SK-N-SH treated with all-trans-retinoic acid at 6 μM for 48 hours (cell line): Measurements from ENCODE around the gene NHSL2.

Source experiments
- ATAC-seq: fragments of 200-7000 bp; cut with Tn5 transposase; 3 replicates; pipeline ENCODE4 v1.9.1; 2020; ENCODE audit warnings: mild to moderate bottlenecking, moderate library complexity
- ARNTL ChIP-seq: fragments of 450-650 bp; formaldehyde crosslinking; IDR thresholded peaks from 2 replicates; pipeline ENCODE4 v1.5.0; 2020; ENCODE audit warnings: low read depth, mild to moderate bottlenecking, moderate library complexity, borderline replicate concordance
- BACH2 ChIP-seq: fragments of 250-450 bp; sonication (Bioruptor Pico); IDR thresholded peaks from 2 replicates; pipeline ENCODE4 v1.9.0; 2021; ENCODE audit warnings: mild to moderate bottlenecking, borderline replicate concordance
- CSDC2 ChIP-seq: fragments of 250-450 bp; sonication (Bioruptor Pico); IDR thresholded peaks from 2 replicates; pipeline ENCODE4 v1.5.0; 2020; ENCODE audit warnings: mild to moderate bottlenecking, moderate library complexity
- GLIS3 ChIP-seq: fragments of 250-450 bp; sonication (Bioruptor Pico); IDR thresholded peaks from 2 replicates; pipeline ENCODE4 v1.5.0; 2020; ENCODE audit warnings: mild to moderate bottlenecking, moderate library complexity
- ISL1 ChIP-seq: fragments of 250-450 bp; sonication (Bioruptor Pico); IDR thresholded peaks from 2 replicates; pipeline ENCODE4 v2.1.2; 2022; ENCODE audit warnings: mild to moderate bottlenecking, moderate library complexity
- OSR1 ChIP-seq: fragments of 250-450 bp; sonication (Bioruptor Pico); IDR thresholded peaks from 2 replicates; pipeline ENCODE4 v1.8.0; 2022; ENCODE audit warnings: moderate library complexity, mild to moderate bottlenecking, inconsistent platforms
- PPARA ChIP-seq: fragments of 250-450 bp; sonication (Bioruptor Pico); IDR thresholded peaks from 2 replicates; pipeline ENCODE4 v1.5.0; 2020; ENCODE audit warnings: mild to moderate bottlenecking, borderline replicate concordance
- RARB ChIP-seq: fragments of 250-450 bp; sonication (Bioruptor Pico); IDR thresholded peaks from 2 replicates; pipeline ENCODE4 v1.8.0; 2021; ENCODE audit warnings: mild to moderate bottlenecking, moderate library complexity
- TCF4 ChIP-seq: fragments of 250-450 bp; sonication (Bioruptor Pico); IDR thresholded peaks from 2 replicates; pipeline ENCODE4 v1.8.0; 2021; ENCODE audit warnings: mild to moderate bottlenecking, moderate library complexity, borderline replicate concordance
- ZC3H10 ChIP-seq: fragments of 250-450 bp; sonication (Bioruptor Pico); IDR thresholded peaks from 2 replicates; pipeline ENCODE4 v1.5.1; 2021; ENCODE audit warnings: mild to moderate bottlenecking, moderate library complexity
- ZFP3 ChIP-seq: fragments of 250-450 bp; sonication (Bioruptor Pico); IDR thresholded peaks from 2 replicates; pipeline ENCODE4 v1.5.0; 2020; ENCODE audit warnings: mild to moderate bottlenecking, moderate library complexity
- ZFP30 ChIP-seq: fragments of 450-650 bp; formaldehyde crosslinking; IDR thresholded peaks from 2 replicates; pipeline ENCODE4 v1.5.0; 2022; ENCODE audit warnings: mild to moderate bottlenecking, moderate library complexity
- ZNF565 ChIP-seq: fragments of 450-650 bp; formaldehyde crosslinking; conservative IDR thresholded peaks from 2 replicates; pipeline ENCODE4 v1.5.0; 2020; ENCODE audit warnings: low read depth, mild to moderate bottlenecking, moderate library complexity
- ZNF70 ChIP-seq: fragments of 450-650 bp; formaldehyde crosslinking; IDR thresholded peaks from 2 replicates; pipeline ENCODE4 v1.5.0; 2020; ENCODE audit warnings: mild to moderate bottlenecking, moderate library complexity
- ZNF8 ChIP-seq: fragments of 450-650 bp; formaldehyde crosslinking; IDR thresholded peaks from 2 replicates; pipeline ENCODE4 v1.5.0; 2020; ENCODE audit warnings: mild to moderate bottlenecking, moderate library complexity
- TF ChIP-seq, protein P1 (sequence below): fragments of 250-450 bp; sonication (Bioruptor Pico); IDR thresholded peaks from 2 replicates; pipeline ENCODE4 v1.5.1; 2021; ENCODE audit warnings: mild to moderate bottlenecking, moderate library complexity
- TF ChIP-seq, protein P2 (sequence below): fragments of 250-450 bp; sonication (Bioruptor Pico); IDR thresholded peaks from 2 replicates; pipeline ENCODE4 v1.8.0; 2020; ENCODE audit warnings: mild to moderate bottlenecking, moderate library complexity, borderline replicate concordance
- TF ChIP-seq, protein P3 (sequence below): fragments of 250-450 bp; sonication (Bioruptor Pico); IDR thresholded peaks from 2 replicates; pipeline ENCODE4 v1.5.0; 2020; ENCODE audit warnings: mild to moderate bottlenecking, moderate library complexity
- TF ChIP-seq, protein P4 (sequence below): fragments of 250-450 bp; sonication (Bioruptor Pico); IDR thresholded peaks from 2 replicates; pipeline ENCODE4 v1.5.1; 2020; ENCODE audit warnings: low read depth, mild to moderate bottlenecking, moderate library complexity

NHSL2 gene

DNA sequence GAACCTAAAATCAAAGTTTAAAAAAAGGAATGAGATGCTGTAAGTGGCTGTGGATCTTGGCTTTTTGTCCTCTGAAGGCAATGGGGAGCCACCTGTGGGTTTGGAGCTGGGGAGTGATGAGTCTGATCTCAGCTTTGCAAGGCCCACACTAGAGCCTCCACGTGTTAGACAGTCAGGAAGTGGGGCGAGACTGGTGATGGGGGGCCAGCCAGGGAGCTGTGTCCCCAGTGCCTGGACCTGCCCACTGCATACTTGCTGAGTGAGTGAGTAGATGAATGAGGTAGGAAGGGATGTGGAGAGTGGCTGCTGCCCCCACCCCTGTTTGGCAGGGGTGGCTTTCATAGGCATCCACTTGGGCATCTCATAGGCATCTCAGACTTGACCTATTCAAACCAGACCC lies 84.0 kb downstream of the NHSL2 start (continued):
- TF ChIP-seq, protein P1, sequence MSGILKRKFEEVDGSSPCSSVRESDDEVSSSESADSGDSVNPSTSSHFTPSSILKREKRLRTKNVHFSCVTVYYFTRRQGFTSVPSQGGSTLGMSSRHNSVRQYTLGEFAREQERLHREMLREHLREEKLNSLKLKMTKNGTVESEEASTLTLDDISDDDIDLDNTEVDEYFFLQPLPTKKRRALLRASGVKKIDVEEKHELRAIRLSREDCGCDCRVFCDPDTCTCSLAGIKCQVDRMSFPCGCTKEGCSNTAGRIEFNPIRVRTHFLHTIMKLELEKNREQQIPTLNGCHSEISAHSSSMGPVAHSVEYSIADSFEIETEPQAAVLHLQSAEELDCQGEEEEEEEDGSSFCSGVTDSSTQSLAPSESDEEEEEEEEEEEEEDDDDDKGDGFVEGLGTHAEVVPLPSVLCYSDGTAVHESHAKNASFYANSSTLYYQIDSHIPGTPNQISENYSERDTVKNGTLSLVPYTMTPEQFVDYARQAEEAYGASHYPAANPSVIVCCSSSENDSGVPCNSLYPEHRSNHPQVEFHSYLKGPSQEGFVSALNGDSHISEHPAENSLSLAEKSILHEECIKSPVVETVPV (CRISPR knock-in tag): no peak
- TF ChIP-seq ZNF70 (CRISPR knock-in tag): no peak
- no peak for TF ChIP-seq ZNF565
- no peak for TF ChIP-seq ZFP30
- no peak for TF ChIP-seq ZNF8 (CRISPR knock-in tag)
- no peak for TF ChIP-seq TCF4 (CRISPR knock-in tag)

DNA sequence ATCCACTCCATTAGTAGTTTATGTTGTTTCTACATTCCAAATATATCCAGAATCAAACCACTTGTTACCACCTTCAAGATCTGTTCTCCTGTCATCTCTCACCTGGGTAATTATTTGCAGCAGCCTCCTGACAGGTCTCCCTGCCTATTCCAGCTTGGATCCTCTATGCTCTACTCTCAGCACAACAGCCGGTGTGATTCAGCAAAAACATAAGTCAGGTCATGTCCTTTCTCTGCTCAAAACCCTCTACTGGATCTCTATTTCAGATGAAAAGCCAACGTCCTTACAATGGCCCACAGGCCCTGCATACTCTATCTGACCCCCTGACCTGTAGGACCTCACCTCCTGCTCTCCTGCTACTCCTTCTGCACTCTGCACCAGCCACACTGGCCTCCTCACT lies 84.5 kb downstream of the NHSL2 start:
- TF ChIP-seq, protein P2, sequence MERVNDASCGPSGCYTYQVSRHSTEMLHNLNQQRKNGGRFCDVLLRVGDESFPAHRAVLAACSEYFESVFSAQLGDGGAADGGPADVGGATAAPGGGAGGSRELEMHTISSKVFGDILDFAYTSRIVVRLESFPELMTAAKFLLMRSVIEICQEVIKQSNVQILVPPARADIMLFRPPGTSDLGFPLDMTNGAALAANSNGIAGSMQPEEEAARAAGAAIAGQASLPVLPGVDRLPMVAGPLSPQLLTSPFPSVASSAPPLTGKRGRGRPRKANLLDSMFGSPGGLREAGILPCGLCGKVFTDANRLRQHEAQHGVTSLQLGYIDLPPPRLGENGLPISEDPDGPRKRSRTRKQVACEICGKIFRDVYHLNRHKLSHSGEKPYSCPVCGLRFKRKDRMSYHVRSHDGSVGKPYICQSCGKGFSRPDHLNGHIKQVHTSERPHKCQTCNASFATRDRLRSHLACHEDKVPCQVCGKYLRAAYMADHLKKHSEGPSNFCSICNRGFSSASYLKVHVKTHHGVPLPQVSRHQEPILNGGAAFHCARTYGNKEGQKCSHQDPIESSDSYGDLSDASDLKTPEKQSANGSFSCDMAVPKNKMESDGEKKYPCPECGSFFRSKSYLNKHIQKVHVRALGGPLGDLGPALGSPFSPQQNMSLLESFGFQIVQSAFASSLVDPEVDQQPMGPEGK (CRISPR knock-in tag): no peak
- TF ChIP-seq ISL1 (CRISPR knock-in tag) (no peak), RARB (CRISPR knock-in tag) (no peak), ZNF8 (CRISPR knock-in tag) (no peak), ZNF70 (CRISPR knock-in tag) (no peak)
- TF ChIP-seq, all 23 proteins: peak for 0
- ATAC-seq: no peak

DNA sequence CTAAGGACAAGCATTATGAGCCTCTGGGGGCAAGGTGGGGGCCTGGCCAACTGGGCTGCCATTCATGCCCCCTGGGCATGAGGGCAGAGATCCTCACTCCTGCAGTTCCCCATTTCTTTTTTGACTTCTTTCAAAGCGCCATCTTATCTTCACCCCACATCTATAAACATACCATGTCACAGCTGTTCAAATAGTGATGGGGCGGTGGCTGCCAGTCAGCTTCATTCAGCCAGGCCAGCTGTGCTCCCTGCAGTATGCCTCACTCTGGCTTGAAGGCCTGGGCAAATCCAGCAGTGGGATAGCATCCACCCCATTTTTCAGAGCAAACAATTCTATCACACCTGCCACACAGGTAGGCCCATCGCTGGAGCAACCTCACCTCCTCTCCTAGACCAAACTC lies 85.5 kb downstream of the NHSL2 start:
- TF ChIP-seq CSDC2 (CRISPR knock-in tag) (no peak), TCF4 (CRISPR knock-in tag) (no peak), RARB (CRISPR knock-in tag) (no peak)
- TF ChIP-seq, protein P1 (CRISPR knock-in tag): no peak
- TF ChIP-seq, protein P3, sequence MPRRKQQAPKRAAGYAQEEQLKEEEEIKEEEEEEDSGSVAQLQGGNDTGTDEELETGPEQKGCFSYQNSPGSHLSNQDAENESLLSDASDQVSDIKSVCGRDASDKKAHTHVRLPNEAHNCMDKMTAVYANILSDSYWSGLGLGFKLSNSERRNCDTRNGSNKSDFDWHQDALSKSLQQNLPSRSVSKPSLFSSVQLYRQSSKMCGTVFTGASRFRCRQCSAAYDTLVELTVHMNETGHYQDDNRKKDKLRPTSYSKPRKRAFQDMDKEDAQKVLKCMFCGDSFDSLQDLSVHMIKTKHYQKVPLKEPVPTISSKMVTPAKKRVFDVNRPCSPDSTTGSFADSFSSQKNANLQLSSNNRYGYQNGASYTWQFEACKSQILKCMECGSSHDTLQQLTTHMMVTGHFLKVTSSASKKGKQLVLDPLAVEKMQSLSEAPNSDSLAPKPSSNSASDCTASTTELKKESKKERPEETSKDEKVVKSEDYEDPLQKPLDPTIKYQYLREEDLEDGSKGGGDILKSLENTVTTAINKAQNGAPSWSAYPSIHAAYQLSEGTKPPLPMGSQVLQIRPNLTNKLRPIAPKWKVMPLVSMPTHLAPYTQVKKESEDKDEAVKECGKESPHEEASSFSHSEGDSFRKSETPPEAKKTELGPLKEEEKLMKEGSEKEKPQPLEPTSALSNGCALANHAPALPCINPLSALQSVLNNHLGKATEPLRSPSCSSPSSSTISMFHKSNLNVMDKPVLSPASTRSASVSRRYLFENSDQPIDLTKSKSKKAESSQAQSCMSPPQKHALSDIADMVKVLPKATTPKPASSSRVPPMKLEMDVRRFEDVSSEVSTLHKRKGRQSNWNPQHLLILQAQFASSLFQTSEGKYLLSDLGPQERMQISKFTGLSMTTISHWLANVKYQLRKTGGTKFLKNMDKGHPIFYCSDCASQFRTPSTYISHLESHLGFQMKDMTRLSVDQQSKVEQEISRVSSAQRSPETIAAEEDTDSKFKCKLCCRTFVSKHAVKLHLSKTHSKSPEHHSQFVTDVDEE: no peak
- no peak for ATAC-seq

DNA sequence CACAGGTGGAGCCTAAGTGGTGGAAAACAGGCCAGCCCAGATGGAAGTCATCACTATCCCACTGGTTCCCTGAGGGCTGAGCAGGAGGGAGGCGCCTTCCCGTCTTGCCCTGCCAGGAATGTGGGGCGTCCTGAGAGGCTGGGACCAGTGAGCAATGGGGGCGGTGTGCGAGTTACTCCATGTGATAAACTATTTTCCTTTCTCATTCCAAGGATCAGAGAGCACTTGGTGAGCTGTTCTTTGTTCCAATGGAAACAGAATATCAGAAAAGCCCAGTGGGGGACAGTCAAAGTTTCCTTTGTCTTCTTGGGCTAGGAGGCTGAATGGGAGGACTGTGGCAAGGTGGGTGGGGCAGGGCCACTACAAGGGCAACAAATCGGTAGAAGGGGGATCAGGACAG lies 86.2 kb downstream of the NHSL2 start:
- TF ChIP-seq OSR1 (CRISPR knock-in tag): no peak
- no peak for TF ChIP-seq PPARA (CRISPR knock-in tag)
- TF ChIP-seq ZNF565: no peak
- TF ChIP-seq, protein P1 (CRISPR knock-in tag): no peak
- TF ChIP-seq BACH2 (CRISPR knock-in tag): no peak
- TF ChIP-seq ZFP30: no peak
- TF ChIP-seq, protein P4, sequence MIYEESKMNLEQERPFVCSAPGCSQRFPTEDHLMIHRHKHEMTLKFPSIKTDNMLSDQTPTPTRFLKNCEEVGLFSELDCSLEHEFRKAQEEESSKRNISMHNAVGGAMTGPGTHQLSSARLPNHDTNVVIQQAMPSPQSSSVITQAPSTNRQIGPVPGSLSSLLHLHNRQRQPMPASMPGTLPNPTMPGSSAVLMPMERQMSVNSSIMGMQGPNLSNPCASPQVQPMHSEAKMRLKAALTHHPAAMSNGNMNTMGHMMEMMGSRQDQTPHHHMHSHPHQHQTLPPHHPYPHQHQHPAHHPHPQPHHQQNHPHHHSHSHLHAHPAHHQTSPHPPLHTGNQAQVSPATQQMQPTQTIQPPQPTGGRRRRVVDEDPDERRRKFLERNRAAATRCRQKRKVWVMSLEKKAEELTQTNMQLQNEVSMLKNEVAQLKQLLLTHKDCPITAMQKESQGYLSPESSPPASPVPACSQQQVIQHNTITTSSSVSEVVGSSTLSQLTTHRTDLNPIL (CRISPR knock-in tag): no peak
- no peak for TF ChIP-seq ISL1 (CRISPR knock-in tag)
- TF ChIP-seq, protein P2 (CRISPR knock-in tag): no peak
- TF ChIP-seq ZNF8 (CRISPR knock-in tag): no peak
- no peak for TF ChIP-seq ZNF70 (CRISPR knock-in tag)
- TF ChIP-seq, protein P3: no peak
- no peak for TF ChIP-seq CSDC2 (CRISPR knock-in tag)
- no peak for TF ChIP-seq ZFP3 (CRISPR knock-in tag)
- TF ChIP-seq ARNTL (CRISPR knock-in tag): no peak
- TF ChIP-seq RARB (CRISPR knock-in tag): no peak
- no peak for TF ChIP-seq GLIS3
- TF ChIP-seq ZC3H10: no peak
- TF ChIP-seq TCF4 (CRISPR knock-in tag): no peak
- no peak for ATAC-seq
